Measurements from ENCODE around the gene SMIM23. TPM values are rescaled to one million over a fixed set of nuclear protein-coding genes. Genes with fewer than 3 reads are reported as not detected.

SMIM23 gene
- total RNA-seq, 4 donors from 2014 or later = not detected

DNA sequence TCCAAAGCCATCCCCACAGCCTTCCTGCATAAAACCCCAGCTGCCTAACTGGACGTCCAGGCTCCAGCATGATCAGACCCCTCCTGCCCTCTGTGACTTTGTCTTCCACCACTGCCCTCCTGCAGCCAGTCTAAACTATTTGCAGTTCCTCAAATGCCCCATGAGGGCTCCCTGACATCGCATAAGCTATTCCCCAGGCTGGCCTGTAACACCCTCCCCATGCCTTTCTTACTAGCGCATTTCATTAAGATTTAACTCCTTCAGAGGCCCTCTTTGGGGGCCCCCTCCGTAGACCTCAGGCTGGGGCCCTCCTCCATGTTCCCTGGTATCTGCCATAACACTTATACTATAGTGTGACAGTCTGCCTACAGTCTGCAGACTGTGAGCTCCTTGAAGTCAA lies 15.5 kb upstream of the SMIM23 start:
- peaks cover 14% of the 10 kb centered on the region for H3K27me3 ChIP-seq
- peaks cover 0 to 17% (median 0%) of the 10 kb centered on the region in 3 donors for H3K9me3 ChIP-seq
- no peaks in the 10 kb centered on the region for H3K36me3 ChIP-seq
- H3K27ac ChIP-seq = no peak overlapping the region
- H3K4me1 ChIP-seq = no peaks in the 10 kb centered on the region
- WGBS, 2 donors (ENCODE audit: low coverage in 1 of 2) = 47 to 51% methylated on average over 4 of the region's 4 CpGs
- TF ChIP-seq POLR2AphosphoS5 (IDR thresholded peaks at IDR 0.05) = no peak
- no peak for TF ChIP-seq POLR2A (IDR thresholded peaks at IDR 0.05)
- TF ChIP-seq, protein P1, sequence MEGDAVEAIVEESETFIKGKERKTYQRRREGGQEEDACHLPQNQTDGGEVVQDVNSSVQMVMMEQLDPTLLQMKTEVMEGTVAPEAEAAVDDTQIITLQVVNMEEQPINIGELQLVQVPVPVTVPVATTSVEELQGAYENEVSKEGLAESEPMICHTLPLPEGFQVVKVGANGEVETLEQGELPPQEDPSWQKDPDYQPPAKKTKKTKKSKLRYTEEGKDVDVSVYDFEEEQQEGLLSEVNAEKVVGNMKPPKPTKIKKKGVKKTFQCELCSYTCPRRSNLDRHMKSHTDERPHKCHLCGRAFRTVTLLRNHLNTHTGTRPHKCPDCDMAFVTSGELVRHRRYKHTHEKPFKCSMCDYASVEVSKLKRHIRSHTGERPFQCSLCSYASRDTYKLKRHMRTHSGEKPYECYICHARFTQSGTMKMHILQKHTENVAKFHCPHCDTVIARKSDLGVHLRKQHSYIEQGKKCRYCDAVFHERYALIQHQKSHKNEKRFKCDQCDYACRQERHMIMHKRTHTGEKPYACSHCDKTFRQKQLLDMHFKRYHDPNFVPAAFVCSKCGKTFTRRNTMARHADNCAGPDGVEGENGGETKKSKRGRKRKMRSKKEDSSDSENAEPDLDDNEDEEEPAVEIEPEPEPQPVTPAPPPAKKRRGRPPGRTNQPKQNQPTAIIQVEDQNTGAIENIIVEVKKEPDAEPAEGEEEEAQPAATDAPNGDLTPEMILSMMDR (IDR thresholded peaks at IDR 0.05) = no peak
- TF ChIP-seq EP300 (IDR thresholded peaks at IDR 0.05) = no peak
- no peak overlapping the region for H3K4me3 ChIP-seq
- ATAC-seq = no peak

DNA sequence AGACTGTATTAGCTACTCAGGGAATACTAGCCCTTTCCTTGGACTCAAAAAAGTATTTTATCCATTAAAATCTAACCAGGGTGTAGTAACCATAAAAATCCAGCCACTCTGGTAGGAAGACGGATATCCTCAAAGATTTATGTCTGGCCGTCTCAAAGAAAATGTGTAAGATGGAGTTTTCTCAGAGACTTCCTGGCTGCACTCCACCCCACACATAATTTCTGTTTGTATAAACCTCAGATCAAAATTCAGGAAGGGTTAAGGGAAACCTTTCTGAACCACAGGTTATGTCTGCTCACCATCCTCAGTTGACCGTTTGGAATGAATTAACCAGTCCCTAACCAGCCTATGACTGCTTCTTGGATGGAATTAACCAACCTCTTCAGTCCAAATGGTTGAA lies 13.8 kb upstream of the SMIM23 start:
- Histone ChIP-seq H3K36me3 (no peaks in the 10 kb centered on the region), H3K27ac (no peak overlapping the region), H3K9me3 (peaks cover 0 to 13% (median 0%) of the 10 kb centered on the region in 3 donors), H3K4me3 (no peak overlapping the region), H3K27me3 (peaks cover 18% of the 10 kb centered on the region), H3K4me1 (no peaks in the 10 kb centered on the region)
- TF ChIP-seq POLR2A (IDR thresholded peaks at IDR 0.05) (no peak), POLR2AphosphoS5 (IDR thresholded peaks at IDR 0.05) (no peak), EP300 (IDR thresholded peaks at IDR 0.05) (no peak)
- TF ChIP-seq, protein P1 (IDR thresholded peaks at IDR 0.05) = no peak
- no peak for ATAC-seq
- WGBS, 2 donors (ENCODE audit: low coverage in 1 of 2) = 46 to 57% methylated on average over 2 to 3 of the region's 3 CpGs

DNA sequence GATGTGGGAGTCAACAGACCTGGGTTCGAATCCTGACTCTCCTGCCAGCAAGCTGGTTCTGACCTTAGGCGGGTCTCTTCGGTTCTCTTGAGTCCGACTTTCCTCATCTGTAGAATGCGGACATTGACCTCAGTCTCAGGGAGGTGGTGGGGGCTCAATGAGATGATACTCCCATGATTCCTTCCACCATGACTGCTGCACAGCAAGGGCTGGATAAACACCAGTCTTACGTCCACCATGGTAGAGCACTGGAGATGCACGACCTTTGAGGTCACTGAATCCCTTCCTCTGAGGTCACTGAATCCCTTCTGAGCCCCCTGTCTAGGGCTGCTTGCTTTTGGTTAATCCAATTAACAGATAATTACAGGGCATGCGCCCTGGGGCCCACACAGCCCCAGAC lies 12.5 kb upstream of the SMIM23 start:
- peaks cover 18% of the 10 kb centered on the region for H3K27me3 ChIP-seq
- H3K27ac ChIP-seq = no peak overlapping the region
- TF ChIP-seq, protein P1 (IDR thresholded peaks at IDR 0.05) = no peak
- TF ChIP-seq POLR2A (IDR thresholded peaks at IDR 0.05) (no peak), POLR2AphosphoS5 (IDR thresholded peaks at IDR 0.05) (no peak), EP300 (IDR thresholded peaks at IDR 0.05) (no peak)
- no peaks in the 10 kb centered on the region for H3K36me3 ChIP-seq
- WGBS, 2 donors (ENCODE audit: low coverage in 1 of 2) = 90 to 93% methylated on average over 5 to 6 of the region's 8 CpGs
- H3K9me3 ChIP-seq = peaks cover 0 to under 1% (median 0%) of the 10 kb centered on the region in 3 donors
- no peak for ATAC-seq
- no peaks in the 10 kb centered on the region for H3K4me1 ChIP-seq
- no peak overlapping the region for H3K4me3 ChIP-seq

DNA sequence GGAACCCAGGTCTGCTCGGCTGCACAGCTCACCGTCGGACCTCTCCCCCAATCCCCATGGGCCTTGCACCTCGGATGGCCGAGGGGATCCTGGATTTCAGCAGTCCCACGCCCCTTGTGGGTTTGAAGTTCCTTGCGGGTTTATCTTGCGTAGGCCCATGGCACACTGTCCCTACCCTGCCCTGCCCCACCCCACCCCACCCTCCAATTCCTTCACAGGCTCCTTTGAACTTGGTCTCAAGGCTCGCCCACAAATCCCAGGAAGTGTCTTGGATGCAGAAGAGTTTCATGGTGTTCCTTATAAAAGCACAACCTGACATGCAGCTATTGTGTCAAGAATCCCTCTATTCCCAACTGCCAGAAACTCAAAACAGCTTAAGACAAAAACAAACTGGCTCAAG lies 11.2 kb upstream of the SMIM23 start:
- H3K27me3 ChIP-seq = peaks cover 27% of the 10 kb centered on the region
- ATAC-seq = no peak
- H3K4me1 ChIP-seq = no peaks in the 10 kb centered on the region
- WGBS, 2 donors (ENCODE audit: low coverage in 1 of 2) = no CpG with 5 or more reads among the region's 9 CpGs
- H3K4me3 ChIP-seq = no peak overlapping the region
- H3K9me3 ChIP-seq = peaks cover 0 to 9% (median 0%) of the 10 kb centered on the region in 3 donors
- no peak overlapping the region for H3K27ac ChIP-seq
- H3K36me3 ChIP-seq = no peaks in the 10 kb centered on the region
- no peak for TF ChIP-seq EP300 (IDR thresholded peaks at IDR 0.05)
- no peak for TF ChIP-seq POLR2AphosphoS5 (IDR thresholded peaks at IDR 0.05)
- TF ChIP-seq, protein P1 (IDR thresholded peaks at IDR 0.05) = no peak
- no peak for TF ChIP-seq POLR2A (IDR thresholded peaks at IDR 0.05)

DNA sequence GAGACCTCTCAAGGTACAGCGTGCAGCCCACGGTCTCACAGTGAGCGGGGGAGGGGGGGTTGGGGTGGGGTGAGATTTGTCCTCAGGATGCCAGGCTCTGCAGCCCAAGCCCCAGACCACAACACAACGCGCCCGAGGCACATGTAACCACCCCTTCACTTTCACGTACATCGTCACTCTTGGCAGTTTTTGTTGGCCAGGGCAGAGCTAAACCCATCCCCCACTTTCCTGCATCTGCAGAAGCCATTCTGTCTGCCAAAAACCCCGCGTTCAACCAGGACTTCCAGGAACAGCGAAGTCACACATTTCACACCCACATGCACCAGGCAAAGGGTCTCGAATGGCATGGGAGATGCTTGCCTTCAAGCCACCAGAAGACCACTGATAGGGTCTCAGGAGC lies 9.4 kb upstream of the SMIM23 start:
- 64 to 79% methylated on average over 5 to 8 of the region's 12 CpGs for WGBS, 2 donors (ENCODE audit: low coverage in 1 of 2)
- peaks cover 24% of the 10 kb centered on the region for H3K27me3 ChIP-seq
- no peaks in the 10 kb centered on the region for H3K4me1 ChIP-seq
- H3K9me3 ChIP-seq = peaks cover 0 to 9% (median 0%) of the 10 kb centered on the region in 3 donors
- no peaks in the 10 kb centered on the region for H3K36me3 ChIP-seq
- H3K27ac ChIP-seq = no peak overlapping the region
- no peak for ATAC-seq
- H3K4me3 ChIP-seq = no peak overlapping the region
- TF ChIP-seq, protein P1 (IDR thresholded peaks at IDR 0.05) = no peak
- TF ChIP-seq POLR2AphosphoS5 (IDR thresholded peaks at IDR 0.05) (no peak), POLR2A (IDR thresholded peaks at IDR 0.05) (no peak), EP300 (IDR thresholded peaks at IDR 0.05) (no peak)

Measured in gastroesophageal sphincter (tissue), 4 donors.